ELF-1 (cell line): ENCODE results near the gene ERBB3.
A peak's percentile ranks its signal among the peaks of the same experiment; 100 is the strongest.

ENCODE experiments used
- DNase-seq: peaks from one replicate; pipeline ENCODE4 v3.0.0-alpha.2; 2016; ENCODE audit warnings: low read depth, low spot score

Gene ERBB3

DNA sequence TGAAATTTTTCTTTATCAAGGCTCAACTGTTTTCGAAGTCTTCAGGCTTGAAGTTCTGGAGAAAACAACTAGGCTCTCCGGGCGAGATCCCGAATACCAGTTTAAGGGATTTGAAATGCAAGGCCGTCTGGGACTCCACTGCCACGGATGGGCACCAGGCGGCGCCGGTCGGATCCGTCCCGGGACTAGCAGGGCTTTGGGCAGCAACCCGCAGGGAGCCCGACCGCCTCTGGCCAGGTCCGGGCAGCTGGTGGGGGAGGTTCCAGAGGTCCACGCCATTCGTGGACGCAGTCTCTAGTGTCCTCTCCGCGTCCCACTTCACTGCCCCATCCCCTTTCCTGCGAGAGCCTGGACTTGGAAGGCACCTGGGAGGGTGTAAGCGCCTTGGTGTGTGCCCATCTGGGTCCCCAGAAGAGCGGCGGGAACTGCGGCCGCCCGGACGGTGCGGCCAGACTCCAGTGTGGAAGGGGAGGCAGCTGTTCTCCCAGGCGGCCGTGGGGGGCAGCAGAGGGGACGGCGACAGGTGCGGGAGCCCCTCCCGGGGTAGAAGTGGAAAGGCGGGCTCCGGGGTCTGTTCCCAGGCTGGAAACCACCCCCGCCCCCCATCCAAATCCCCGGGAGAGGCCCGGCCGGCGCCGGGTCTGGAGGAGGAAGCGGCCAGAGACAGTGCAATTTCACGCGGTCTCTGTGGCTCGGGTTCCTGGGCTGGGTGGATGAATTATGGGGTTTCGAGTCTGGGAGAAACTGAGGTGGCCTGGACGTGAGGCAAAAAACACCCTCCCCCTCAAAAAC lies 838 bp upstream of the ERBB3 start:
- DNase-seq = peak; percentile 95

DNA sequence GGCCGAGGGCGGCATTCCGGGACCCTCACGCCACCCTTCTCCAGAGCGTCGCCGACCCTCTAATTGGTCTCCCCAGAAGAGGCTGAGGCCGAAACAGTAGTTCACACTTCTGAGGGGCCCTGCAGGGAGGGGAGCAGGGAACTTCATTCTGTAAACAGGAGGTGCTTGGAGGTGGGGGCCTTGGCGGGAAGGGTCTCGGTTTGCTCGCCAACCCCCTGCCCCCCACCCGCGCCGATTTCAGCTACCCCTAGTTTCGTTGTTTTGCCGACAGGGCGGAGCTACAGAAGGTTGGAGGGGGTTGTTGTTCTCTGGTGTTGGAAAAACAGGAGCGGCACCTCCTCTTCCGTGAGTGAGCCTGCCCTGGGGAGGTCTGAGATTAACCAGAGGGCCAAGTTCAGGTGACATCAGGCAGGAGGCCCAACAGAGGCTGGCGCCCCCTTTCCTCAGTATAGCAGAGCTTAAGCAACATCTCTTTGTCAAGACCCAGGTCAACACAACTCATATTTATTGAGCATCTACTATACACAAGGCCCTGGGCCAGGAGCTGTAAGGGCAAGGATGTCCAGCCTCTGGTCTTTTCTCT lies 682 bp downstream of the ERBB3 start:
- peak; percentile 58 for DNase-seq

DNA sequence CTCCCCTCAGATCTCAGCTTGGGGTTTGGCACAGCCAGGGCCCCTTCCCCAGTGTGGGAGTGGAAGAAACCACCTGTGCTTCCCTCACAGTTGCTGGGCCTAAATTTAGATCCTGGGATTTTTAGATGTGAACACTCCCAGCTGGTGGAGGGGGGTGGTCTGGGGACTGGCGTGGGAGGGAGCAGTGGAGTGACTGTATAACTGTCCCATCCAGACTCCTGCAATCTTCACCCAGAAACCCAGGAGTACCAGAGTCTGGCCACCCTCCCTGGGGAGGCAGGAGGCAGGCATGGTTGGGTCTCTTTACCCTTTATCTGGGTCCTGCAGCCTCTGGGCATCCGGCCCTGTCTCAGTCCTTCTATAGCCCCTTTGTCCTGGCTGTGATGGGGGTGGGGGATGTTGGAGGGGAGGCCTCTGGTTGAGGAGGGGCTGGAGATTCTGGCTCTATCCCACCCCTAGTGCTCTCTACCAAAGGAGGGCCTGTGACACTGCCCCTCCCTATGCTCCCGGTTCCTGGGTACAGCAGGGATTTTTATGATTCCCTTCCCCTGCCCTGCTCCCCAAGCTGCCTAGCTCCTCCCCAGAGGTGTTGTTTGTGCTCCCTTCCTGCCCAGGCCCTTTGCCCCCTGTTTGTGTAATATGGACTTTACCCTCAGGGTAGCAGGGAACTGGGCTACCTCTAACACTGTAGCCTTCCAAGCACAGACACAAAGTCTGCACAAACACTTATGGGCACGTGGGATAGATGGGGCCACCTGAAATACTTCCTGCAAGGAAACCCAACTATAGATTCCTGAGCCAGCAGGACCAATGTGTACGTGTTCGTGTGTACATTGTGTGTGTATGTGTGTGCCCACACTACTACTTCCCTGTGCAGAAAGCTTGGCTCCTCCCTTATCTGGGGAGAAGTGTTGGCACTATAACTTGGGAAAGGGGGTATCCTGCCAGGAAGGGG lies 1.7 kb downstream of the ERBB3 start:
- peak; percentile 29 for DNase-seq

DNA sequence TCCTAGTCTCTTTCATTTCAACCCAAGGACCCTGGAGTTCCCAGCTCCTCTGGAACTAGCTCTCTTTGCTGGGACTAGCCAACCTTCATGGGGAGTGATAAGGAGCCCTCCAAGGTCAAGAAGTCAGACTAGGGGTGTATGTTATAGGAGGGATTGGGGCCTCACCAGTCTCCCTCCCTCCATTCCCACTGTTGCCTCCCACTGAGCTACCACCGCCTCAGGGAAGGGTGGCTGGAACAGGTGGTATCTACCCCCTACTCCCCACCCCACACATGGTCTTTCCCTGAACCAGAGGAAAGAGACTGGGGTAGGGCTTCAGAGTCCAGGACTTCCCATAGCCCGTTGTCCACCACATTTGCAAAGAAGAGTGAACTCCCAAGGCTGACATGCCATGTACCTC lies 2.4 kb downstream of the ERBB3 start:
- no peak for DNase-seq

DNA sequence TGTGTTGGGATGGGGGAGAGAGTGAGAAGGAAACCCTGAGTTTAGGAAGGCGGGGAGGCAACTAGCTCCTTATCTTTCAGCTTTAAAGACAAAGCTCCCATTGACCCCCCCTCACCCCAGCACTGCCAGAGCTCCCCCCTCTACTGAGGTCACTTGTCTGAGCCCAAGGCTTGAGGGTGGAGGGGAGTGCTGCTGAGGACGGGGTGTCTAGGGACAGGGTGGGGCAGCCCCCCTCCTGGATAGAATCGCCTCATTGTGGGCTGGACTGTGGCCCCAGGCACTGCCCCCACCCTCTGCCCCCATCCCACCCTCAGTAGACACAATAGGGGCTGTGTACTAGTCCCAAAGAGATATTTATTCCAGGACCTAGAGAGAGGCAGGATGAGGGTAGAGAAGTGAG lies 3.0 kb downstream of the ERBB3 start:
- DNase-seq = no peak

DNA sequence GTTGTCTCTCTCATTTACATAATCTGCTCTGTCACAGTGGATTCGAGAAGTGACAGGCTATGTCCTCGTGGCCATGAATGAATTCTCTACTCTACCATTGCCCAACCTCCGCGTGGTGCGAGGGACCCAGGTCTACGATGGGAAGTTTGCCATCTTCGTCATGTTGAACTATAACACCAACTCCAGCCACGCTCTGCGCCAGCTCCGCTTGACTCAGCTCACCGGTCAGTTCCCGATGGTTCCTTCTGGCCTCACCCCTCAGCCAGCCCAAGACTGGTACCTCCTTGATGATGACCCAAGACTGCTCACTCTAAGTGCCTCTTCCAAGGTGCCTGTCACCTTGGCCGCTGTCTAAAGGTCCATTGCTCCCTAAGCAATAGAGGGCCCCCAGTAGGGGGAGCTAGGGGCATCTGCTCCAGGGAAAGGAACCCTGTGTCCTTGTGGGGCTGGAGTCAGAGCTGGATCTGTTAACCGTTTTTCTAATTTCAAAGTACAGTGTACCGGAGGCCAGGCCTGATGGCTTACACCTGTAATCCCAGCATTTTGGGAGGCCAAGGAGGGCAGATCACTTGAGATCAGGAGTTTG lies 5.1 kb downstream of the ERBB3 start:
- DNase-seq = peak; percentile 57

DNA sequence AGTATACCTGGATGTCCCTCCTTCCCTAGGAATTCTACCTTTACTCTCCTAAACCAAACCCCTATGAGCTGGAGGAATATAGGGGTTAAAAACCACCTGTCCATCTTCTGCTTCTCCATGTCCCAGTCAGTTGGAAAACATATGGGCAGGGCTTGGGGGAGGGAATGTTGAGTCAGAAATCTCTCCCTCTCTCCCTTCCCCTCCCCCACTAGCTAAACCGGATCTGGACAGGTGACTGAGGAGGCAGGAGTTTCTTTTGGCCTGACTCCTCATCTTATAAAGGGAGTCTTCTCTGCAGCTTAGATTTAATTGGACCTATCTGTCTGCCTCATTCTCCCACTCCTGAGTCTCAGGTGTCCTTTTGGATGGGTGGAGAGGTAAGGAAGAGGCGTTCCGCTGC lies 6.1 kb downstream of the ERBB3 start:
- peak; percentile 74 for DNase-seq

DNA sequence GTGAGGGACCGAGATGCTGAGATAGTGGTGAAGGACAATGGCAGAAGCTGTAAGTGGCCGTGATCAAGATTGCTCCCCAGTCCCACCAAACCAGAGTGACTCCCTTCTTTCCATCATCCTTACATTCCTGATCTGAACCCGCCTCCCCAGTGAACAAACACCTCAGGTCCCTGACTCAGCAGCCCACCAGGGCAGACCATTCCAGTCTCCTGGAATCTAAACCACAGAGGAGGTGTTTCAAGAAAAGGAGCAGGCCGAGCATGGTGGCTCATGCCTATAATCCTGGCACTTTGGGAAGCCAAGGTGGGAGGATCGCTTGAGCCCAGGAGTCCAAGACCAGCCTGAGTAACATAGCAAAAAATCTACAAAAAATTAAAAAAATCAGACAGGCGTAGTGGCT lies 6.6 kb downstream of the ERBB3 start:
- peak; percentile 41 for DNase-seq

DNA sequence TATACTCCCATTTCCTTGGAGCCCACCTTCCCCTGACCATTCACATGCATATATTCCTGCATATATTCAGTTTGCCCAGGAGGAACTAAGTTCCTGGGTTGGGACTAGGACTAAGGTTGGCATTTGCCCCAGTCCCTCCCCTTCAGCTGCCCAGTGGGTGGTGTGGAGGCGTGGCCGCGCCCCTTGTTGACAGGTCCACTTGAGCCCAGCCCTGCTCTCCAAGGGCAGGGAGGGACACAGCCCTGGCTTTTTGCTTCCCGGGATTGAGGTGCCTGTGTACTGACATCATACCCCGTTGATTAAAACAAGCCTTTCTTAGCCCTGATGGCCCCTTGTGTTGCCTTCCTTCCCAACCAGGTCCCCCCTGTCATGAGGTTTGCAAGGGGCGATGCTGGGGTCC lies 7.3 kb downstream of the ERBB3 start:
- DNase-seq = no peak

DNA sequence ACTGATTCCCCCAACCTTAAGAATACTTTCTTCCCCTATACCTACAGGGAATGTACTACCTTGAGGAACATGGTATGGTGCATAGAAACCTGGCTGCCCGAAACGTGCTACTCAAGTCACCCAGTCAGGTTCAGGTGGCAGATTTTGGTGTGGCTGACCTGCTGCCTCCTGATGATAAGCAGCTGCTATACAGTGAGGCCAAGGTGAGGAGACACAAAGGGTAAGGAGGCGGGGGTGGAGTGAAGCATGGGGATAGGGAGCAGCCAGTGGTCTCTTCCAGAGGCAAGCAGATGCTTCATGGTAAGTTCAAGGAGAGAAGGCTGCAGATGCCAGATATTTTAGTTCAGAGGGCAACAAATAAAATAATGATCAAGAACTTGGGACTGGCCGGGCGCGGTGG lies 17.8 kb downstream of the ERBB3 start:
- DNase-seq = no peak

DNA sequence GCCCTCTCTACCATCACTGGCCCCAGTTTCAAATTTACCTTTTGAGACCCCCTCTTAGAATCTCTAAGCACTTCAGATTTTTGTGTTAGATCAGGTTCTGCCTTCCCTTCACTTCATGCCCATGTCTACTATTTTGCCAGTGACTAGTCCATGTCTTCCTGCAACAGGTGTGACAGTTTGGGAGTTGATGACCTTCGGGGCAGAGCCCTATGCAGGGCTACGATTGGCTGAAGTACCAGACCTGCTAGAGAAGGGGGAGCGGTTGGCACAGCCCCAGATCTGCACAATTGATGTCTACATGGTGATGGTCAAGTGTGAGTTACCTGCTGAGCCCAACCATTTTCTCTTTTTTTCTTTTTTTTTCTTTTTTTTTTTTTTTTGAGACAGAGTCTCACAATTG lies 18.6 kb downstream of the ERBB3 start:
- no peak for DNase-seq

DNA sequence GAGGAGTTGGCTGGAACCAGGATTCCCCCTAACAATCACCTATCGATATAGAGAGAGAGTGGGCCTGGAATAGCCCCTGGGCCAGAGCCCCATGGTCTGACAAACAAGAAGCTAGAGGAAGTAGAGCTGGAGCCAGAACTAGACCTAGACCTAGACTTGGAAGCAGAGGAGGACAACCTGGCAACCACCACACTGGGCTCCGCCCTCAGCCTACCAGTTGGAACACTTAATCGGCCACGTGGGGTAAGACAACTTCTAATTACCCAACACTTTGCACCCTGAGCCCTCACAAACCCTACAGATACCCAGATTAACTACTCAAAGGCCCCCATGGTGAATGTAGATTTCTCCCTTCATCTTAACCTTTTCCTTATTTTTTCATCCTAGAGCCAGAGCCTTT lies 19.8 kb downstream of the ERBB3 start:
- no peak for DNase-seq

DNA sequence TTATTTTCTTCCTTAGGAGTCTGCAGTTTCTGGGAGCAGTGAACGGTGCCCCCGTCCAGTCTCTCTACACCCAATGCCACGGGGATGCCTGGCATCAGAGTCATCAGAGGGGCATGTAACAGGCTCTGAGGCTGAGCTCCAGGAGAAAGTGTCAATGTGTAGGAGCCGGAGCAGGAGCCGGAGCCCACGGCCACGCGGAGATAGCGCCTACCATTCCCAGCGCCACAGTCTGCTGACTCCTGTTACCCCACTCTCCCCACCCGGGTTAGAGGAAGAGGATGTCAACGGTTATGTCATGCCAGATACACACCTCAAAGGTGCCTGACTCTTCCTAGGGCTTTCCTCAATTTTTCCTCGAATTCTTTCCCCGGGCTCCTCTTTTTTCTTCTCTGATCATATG lies 21.1 kb downstream of the ERBB3 start:
- DNase-seq = no peak

DNA sequence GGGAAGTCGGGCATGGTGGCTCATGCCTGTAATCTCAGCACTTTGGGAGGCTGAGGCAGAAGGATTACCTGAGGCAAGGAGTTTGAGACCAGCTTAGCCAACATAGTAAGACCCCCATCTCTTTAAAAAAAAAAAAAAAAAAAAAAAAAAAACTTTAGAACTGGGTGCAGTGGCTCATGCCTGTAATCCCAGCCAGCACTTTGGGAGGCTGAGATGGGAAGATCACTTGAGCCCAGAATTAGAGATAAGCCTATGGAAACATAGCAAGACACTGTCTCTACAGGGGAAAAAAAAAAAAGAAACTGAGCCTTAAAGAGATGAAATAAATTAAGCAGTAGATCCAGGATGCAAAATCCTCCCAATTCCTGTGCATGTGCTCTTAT lies 22.7 kb downstream of the ERBB3 start:
- no peak for DNase-seq

DNA sequence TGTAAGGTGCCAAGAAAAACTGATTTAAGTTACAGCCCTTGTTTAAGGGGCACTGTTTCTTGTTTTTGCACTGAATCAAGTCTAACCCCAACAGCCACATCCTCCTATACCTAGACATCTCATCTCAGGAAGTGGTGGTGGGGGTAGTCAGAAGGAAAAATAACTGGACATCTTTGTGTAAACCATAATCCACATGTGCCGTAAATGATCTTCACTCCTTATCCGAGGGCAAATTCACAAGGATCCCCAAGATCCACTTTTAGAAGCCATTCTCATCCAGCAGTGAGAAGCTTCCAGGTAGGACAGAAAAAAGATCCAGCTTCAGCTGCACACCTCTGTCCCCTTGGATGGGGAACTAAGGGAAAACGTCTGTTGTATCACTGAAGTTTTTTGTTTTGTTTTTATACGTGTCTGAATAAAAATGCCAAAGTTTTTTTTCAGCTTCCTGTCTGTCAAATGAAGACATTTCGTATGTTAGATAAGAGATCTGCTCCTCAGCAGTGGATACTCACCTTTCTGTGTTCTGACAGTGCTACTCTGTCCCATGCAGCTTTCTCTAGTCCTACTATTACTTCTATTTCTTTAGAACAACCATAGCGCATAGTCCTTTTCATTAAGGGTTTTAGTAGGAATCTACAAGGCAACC lies 23.2 kb downstream of the ERBB3 start:
- no peak for DNase-seq

DNA sequence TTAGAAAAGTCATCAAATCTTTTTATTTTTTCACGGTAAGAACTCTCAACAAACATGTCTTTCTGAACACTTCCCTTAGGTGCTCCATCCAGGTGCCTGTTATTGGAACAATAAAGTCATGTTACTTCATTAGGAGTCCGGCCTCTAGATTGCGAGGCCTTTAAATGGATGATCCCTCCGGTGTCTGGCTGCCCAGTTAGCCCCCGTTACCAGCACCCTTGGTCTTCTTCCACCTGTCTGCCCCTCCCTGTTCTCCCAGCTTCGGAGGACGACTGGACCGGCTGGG lies 23.8 kb downstream of the ERBB3 start:
- DNase-seq = no peak

DNA sequence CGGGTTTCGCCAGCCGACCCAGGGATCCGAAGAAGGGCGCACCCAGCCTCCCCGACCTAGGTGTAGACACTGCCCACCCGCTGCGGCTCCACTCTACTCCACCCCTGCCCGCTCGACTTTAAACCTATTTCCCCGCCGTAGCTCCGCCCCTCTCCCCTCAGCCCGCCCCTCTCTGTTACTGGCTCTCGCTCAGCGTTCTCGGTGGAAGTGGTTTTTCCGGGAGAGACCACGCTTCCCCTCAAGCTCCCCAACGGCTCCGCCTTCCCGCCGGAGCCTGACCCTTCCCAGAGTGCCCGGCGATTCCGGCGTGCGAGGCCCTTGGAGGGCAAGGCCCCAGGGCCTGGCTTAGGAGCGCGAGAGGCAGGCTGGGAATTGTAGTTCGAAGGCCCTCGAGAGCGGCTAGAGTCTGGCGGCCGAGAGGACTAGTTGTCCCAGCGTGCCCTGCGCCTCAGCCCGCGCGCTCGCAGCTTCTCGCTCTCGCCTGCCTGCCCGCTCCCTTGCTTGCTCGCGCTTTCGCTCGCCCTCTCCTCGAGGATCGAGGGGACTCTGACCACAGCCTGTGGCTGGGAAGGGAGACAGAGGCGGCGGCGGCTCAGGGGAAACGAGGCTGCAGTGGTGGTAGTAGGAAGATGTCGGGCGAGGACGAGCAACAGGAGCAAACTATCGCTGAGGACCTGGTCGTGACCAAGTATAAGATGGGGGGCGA lies 24.3 kb downstream of the ERBB3 start, which contains the start of gene PA2G4:
Gene PA2G4, plus strand, starts transcription at position 451 of the 706 bp plus-strand sequence. Its CDS starts 179 bp downstream, at position 630.
- DNase-seq = peak; percentile 99

DNA sequence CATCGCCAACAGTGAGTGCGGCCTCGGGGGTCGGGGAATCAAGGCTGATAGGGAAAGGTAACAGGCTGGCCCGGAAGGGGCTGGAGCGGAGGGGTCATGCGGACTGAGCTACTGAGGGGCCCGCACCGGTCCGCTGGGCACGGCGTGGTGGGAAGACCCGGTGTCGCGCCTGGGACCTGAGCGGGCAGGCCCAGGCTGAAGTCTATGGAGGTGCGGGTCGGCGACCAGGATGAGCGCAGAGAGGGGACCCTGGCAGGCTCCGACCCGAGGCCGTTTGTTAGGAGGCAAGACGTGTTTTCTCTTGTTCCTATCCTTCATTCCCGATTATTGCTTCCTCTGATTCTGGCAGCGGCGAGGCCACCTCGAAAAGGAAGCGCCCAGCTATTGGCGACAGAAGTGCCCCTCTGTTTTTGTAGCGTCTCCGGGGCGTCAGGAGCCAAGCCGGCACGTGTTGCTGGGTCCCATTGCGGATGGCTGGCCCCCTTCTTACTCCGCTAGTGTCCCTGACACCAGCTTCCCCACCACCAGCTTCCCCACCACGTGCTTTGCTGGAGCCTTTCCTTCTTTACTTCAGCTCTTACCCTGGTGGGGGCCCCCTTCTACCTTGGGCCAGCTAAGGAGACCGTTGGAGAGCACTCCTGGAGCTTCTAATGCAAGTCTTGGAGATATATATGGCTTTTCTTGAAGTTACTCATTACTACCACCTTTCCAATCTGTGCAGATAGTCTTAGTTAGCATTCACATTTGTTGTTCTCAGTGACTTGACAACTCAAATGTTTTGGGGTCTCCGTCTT lies 25.0 kb downstream of the ERBB3 start:
- DNase-seq = peak; percentile 24

DNA sequence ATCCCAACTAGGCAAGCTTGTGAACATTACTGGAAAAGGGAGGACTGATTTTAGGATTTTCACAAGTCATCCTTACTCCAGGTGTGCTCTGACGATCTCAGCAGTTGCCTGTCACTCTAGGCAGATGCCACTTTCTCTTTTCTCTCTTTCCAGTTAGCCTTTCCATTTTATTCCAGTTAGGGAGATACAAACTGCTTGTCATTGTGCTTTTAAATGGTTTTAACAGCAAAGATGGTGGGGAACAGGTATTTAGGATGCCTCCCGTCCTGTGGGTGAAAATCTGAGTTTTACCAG lies 25.6 kb downstream of the ERBB3 start:
- DNase-seq = no peak

DNA sequence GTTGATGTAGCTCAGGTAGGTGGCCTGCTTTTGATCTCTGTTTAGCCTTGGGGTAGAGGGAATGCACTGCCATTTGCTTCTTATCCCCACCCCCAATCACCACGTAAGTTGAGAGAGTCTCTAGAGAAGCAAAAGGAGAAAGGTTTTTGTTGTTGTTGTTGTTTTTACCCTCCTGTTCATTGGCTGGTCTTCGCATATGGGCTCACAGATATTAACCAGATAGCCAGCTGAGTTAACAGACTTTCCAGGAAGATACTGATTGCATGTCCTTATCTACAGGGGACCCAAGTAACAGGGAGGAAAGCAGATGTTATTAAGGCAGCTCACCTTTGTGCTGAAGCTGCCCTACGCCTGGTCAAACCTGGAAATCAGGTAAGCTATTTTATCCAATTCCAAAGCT lies 27.3 kb downstream of the ERBB3 start:
- peak; percentile 68 for DNase-seq
